Activated CD4-positive, alpha-beta memory T cell treated with anti-CD3 and anti-CD28 coated beads for 36 hours (primary cell): ENCODE data around the gene MYLK4. TPM values are rescaled to one million over a fixed set of nuclear protein-coding genes. Genes with fewer than 3 reads are reported as not detected.

ENCODE experiments used
- CTCF ChIA-PET: fragments of 350-600 bp; sonication (Branson Sonifier 250); formaldehyde crosslinking; loops from one replicate; lab custom pipeline; 2021; ENCODE audit warnings: antibody characterized with exemption, inconsistent platforms; lab: Charles Lee
- POLR2A ChIA-PET: fragments of 350-600 bp; sonication (Branson Sonifier 250); formaldehyde crosslinking; loops from one replicate; lab custom pipeline; 2021; ENCODE audit warnings: antibody characterized with exemption; lab: Charles Lee
- DNase-seq: peaks from one replicate; pipeline ENCODE4 v3.0.0-alpha.2; 2020
- H3K27ac Mint-ChIP-seq: one replicate; pipeline ENCODE4 v1.8.0; 2021; ENCODE audit warnings: mixed read lengths
- H3K27me3 Mint-ChIP-seq: one replicate; pipeline ENCODE4 v1.8.0; 2021; ENCODE audit warnings: mixed read lengths
- H3K36me3 Mint-ChIP-seq: one replicate; pipeline ENCODE4 v1.8.0; 2021; ENCODE audit warnings: mixed read lengths
- H3K4me1 Mint-ChIP-seq: one replicate; pipeline ENCODE4 v1.8.0; 2021; ENCODE audit warnings: low read depth, mixed read lengths
- H3K4me3 Mint-ChIP-seq: one replicate; pipeline ENCODE4 v1.8.0; 2021; ENCODE audit warnings: mild to moderate bottlenecking, mixed read lengths
- H3K9me3 Mint-ChIP-seq: one replicate; pipeline ENCODE4 v1.8.0; 2021; ENCODE audit warnings: mixed read lengths
- intact Hi-C: fragments of 100-400 bp; cut with micrococcal nuclease; formaldehyde crosslinking; loops from one replicate; pipeline ENCODE4 v1.15.1; 2023
- total RNA-seq, 2 experiments: library from RNA; stranded (reverse); gene quantifications; one replicate each; pipeline ENCODE4 v1.2.3, GENCODE V29; 2021

Gene MYLK4
- total RNA-seq, 2 experiments from 2014 or later: 0.05 to 0.07 TPM

DNA sequence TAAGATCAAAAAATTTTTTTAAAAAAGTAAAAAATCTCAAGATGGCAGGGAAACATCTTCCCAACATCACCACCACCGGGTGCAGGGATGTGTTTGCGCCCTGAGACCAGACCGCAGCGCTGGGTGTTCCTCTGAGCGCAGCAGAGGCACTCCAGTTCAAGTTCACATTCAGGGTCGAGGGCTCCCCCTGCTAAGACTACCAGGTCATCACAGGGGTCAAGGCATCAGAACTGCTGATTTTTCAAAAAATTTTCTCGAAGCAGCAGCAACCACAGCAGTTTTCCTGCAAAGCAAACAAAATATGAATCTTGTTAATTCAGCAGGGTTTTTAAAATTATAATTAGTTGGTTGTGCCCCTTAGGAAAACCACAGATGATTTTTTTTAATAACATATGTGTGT, 83.1 kb downstream of the MYLK4 start:
- DNase-seq: no peak
- Mint-ChIP-seq H3K4me1 (peaks cover 5% of the 10 kb centered on the region), H3K9me3 (no peaks in the 10 kb centered on the region), H3K27me3 (peaks cover 7% of the 10 kb centered on the region), H3K27ac (no peak overlapping the region), H3K4me3 (no peak overlapping the region), H3K36me3 (no peaks in the 10 kb centered on the region)
- CTCF ChIA-PET: no interaction called here
- intact Hi-C loops: no loop called here
- POLR2A ChIA-PET: no interaction called here

DNA sequence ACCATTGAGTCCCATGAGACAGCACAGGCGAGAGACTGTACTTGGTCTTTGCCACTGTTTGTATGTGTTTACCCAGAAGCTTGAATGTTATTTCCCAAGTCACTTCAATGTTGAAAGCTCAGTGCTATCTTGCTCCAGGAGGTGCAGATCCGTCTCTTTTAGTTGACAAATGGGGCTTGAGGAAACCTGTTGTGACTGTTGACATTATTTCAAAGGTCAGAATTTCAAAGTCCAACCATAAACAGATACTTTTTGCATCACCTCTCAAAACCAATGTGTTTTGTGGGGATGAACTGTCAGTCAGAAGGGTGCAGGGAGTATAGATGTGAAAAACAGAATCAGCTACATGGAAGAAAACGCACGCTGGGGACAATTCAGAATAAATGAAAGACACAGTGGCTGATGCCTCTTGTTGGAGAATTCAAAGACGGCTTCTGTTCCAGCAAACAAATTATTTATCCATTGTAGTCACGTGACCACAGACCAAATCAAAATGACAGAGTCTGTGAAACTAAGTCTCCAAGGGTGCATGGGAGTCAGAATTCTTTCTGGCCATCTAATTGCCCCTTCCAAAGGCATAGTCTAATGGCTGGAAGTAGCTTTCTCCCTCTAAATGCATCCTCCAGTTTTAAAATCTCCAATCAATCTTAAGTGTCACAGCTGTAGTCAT, 83.7 kb downstream of the MYLK4 start:
- DNase-seq: no peak
- no peaks in the 10 kb centered on the region for H3K9me3 Mint-ChIP-seq
- ChIA-PET CTCF (interaction anchor here (1.2 kb wide), 1 partner anchor 1071 kb away, joined by 3 read pairs; no protein-coding TSS in a partner anchor), POLR2A (no interaction called here)
- H3K27me3 Mint-ChIP-seq: peaks cover 7% of the 10 kb centered on the region
- peaks cover 5% of the 10 kb centered on the region for H3K4me1 Mint-ChIP-seq
- intact Hi-C loops: no loop called here
- no peak overlapping the region for H3K27ac Mint-ChIP-seq
- no peak overlapping the region for H3K4me3 Mint-ChIP-seq
- no peaks in the 10 kb centered on the region for H3K36me3 Mint-ChIP-seq

DNA sequence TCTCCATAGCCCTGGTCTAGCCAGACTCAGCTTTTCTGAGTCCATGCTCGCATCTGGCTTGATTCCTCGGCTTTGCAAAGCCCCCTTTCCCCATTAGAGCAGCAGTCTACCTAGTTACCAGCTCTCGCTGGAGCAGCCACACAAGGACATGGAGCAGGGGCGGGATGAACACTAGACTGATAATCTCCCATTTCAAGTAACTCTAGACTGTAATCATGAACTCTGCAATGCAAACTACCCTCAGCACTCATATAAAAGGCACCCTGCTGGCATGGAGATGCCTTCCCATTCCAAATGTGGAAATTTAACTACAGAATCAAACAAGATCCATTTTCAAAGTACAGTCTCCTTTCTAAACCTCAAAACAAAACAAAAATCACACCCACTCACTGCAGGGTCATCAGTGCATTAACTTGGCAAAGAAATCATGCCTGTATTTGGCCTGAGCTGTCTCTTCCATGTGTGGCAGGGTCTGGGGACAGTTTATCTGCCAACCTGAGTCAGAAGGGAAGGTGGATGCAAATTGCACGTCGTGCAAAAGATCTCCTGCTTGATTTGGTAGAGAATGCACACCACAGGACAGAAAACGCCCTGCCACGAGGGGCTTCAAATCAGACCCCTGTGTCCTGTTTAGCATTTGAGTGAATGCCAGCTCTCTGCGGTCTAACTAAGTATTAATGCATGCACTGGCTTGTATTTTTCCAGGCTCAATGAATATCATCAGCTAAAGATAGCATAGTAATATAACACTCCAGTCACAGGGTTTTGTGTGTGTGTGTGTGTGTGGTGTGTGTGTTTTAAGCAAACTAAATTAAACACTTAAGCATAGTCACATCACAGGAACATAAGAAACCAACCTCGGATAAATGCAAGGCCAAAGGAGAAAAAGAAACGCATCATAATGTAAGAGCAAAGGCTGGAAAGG, 85.3 kb downstream of the MYLK4 start:
- Mint-ChIP-seq H3K27me3 (peaks cover 7% of the 10 kb centered on the region), H3K4me3 (no peak overlapping the region), H3K36me3 (no peaks in the 10 kb centered on the region), H3K27ac (no peak overlapping the region), H3K4me1 (peaks cover 5% of the 10 kb centered on the region), H3K9me3 (no peaks in the 10 kb centered on the region)
- POLR2A ChIA-PET: no interaction called here
- CTCF ChIA-PET: interaction anchor here (1.2 kb wide), 1 partner anchor 1070 kb away, joined by 3 read pairs; no protein-coding TSS in a partner anchor
- DNase-seq: no peak
- intact Hi-C loops: no loop called here

DNA sequence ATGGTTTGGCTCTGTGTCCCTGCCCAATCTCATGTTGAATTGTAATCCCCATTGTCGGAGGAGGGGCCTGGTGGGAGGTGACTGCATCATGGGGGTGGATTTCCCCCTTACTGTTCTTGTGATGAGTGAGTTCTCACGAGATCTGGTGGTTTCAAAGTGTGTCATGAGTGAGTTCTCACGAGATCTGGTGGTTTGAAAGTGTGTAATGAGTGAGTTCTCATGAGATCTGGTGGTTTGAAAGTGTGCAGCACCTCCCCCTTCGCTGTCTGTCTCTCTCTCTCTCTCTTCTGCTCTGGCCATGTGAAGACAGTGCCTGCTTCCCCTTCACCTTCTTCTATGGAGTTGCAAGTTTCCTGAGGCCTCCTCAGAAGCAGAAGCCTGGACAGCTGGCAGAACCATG, 87.6 kb downstream of the MYLK4 start:
- Mint-ChIP-seq H3K9me3 (no peaks in the 10 kb centered on the region), H3K4me3 (no peak overlapping the region), H3K4me1 (peaks cover 10% of the 10 kb centered on the region), H3K27ac (no peak overlapping the region), H3K27me3 (peaks cover 7% of the 10 kb centered on the region), H3K36me3 (no peaks in the 10 kb centered on the region)
- POLR2A ChIA-PET: no interaction called here
- CTCF ChIA-PET: no interaction called here
- intact Hi-C loops: no loop called here
- peak; percentile 29 for DNase-seq

DNA sequence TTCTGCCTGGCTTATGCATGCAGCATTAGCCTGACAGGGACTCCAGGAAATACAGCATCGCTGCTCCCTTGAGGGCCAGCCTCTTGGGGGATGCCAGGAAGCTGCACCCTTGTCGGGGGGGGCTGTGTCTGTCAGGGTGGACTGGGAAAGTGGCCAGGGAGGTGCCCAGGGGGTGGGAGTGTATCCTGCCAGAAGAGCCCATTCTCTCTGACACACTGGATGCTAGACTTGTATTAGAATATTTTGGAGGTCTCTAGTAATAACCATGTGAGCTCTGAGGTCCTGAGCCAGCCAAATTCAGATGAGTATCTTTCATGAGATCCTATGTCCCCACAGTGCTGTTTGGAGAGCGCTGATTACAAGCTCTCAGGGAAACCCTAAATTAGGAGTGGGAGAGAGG, 89.1 kb downstream of the MYLK4 start:
- Mint-ChIP-seq H3K4me3 (no peak overlapping the region), H3K9me3 (no peaks in the 10 kb centered on the region), H3K4me1 (peaks cover 10% of the 10 kb centered on the region), H3K27me3 (peaks cover 3% of the 10 kb centered on the region), H3K36me3 (no peaks in the 10 kb centered on the region), H3K27ac (no peak overlapping the region)
- CTCF ChIA-PET: interaction anchor here (1.3 kb wide), 2 partner anchors 27 to 88 kb away, joined by 4 to 6 read pairs; no protein-coding TSS in a partner anchor
- POLR2A ChIA-PET: no interaction called here
- DNase-seq: no peak
- intact Hi-C loops: no loop called here

DNA sequence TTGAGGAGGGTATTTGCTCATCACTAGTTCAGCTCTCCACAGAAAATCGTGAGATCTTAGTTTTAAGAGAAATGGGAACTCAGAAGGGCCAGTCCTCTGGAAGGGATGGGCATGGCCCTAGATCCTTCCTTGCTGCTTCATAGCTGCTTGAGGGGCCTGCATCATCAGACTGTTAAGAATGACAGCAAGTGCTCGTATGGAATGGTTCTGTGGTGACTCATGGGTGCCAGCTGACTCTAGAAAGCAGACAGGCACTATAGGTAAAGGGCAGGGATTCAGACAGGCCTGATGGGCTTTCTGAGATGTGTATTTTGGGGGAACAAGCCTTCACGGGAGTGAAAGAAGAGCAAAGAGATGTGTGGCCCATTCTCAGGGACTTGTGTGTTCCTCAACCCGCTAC, 90.8 kb downstream of the MYLK4 start:
- intact Hi-C loops: no loop called here
- Mint-ChIP-seq H3K9me3 (no peaks in the 10 kb centered on the region), H3K27me3 (no peaks in the 10 kb centered on the region), H3K27ac (no peak overlapping the region), H3K4me3 (no peak overlapping the region), H3K36me3 (no peaks in the 10 kb centered on the region), H3K4me1 (peaks cover 10% of the 10 kb centered on the region)
- POLR2A ChIA-PET: no interaction called here
- no peak for DNase-seq
- CTCF ChIA-PET: no interaction called here

DNA sequence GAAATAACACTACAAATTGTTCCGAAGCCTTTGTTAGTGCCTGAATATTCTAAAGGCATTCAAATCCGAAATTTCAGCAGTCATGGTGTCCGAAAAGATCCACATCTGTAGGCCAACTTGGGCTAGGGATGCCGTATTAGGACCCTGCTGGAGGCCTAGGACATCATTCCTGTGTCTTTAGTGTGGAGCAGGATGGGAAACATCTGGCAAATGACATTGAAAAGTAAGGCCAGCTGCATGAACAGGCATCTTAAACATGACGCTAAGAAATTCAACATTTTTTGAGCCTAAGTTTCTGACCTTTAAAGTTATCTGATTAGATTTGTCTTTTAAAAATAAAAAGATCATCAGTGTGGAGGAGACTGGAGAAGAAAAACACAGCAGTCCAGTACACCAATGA, 91.3 kb downstream of the MYLK4 start:
- Mint-ChIP-seq H3K36me3 (no peaks in the 10 kb centered on the region), H3K27ac (no peak overlapping the region), H3K9me3 (no peaks in the 10 kb centered on the region), H3K4me3 (no peak overlapping the region), H3K27me3 (no peaks in the 10 kb centered on the region), H3K4me1 (peaks cover 10% of the 10 kb centered on the region)
- ChIA-PET CTCF (no interaction called here), POLR2A (no interaction called here)
- DNase-seq: no peak
- intact Hi-C loops: no loop called here

DNA sequence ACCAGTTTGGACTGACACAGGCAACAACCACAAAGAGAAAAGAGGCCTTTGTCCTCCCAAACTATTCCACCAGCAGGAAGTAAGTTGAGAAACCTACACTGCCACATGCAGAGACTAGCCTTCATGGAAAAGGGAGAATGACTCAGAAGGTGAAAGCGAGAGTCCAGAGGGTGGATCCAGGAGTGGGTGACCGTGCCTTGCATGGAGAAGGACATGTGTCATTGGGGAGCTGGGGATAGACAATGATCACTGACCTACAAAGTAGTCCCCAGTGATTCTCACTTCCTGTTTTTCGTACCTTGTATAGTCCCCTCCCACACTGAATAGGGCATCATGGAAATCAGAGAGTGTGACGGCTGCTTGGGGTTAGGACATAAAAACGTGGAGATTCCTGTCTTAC, 91.9 kb downstream of the MYLK4 start:
- peaks cover 10% of the 10 kb centered on the region for H3K4me1 Mint-ChIP-seq
- no peaks in the 10 kb centered on the region for H3K9me3 Mint-ChIP-seq
- H3K27me3 Mint-ChIP-seq: no peaks in the 10 kb centered on the region
- no peak overlapping the region for H3K27ac Mint-ChIP-seq
- CTCF ChIA-PET: no interaction called here
- POLR2A ChIA-PET: no interaction called here
- peak; percentile 28 for DNase-seq
- intact Hi-C loops: no loop called here
- H3K4me3 Mint-ChIP-seq: no peak overlapping the region
- no peaks in the 10 kb centered on the region for H3K36me3 Mint-ChIP-seq

DNA sequence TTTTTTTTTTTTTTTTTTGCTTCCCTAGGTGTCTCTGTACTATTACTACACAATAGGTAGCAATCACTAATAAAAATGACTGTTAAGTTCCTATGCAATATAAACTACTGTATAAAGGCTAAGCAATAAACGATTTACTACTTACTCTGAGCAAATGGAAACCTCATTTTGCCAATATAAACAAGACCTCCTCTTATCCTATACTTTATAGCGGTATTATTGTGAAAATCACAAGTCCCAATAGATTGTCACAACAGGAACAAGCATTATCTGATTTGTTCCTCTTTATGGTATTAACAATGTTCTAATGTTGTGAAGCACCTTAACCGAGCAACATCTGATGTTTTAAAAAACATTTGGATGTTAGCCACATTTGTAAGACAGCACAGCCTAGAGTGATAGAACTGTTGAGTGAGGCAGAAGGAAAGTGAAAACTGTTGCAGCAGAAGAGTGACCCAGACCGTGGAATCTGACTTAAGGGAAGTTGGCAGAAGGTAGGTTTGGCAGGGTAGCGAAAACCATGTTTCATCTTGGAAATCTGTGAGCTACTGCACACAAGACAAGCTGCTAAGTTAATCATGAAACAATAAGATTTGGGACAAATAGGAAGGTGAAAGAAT, 94.2 kb downstream of the MYLK4 start:
- Mint-ChIP-seq H3K4me3 (no peak overlapping the region), H3K4me1 (peaks cover 5% of the 10 kb centered on the region), H3K9me3 (no peaks in the 10 kb centered on the region), H3K27me3 (peaks cover 10% of the 10 kb centered on the region), H3K36me3 (no peaks in the 10 kb centered on the region), H3K27ac (no peak overlapping the region)
- POLR2A ChIA-PET: no interaction called here
- intact Hi-C loops: no loop called here
- DNase-seq: no peak
- CTCF ChIA-PET: no interaction called here

DNA sequence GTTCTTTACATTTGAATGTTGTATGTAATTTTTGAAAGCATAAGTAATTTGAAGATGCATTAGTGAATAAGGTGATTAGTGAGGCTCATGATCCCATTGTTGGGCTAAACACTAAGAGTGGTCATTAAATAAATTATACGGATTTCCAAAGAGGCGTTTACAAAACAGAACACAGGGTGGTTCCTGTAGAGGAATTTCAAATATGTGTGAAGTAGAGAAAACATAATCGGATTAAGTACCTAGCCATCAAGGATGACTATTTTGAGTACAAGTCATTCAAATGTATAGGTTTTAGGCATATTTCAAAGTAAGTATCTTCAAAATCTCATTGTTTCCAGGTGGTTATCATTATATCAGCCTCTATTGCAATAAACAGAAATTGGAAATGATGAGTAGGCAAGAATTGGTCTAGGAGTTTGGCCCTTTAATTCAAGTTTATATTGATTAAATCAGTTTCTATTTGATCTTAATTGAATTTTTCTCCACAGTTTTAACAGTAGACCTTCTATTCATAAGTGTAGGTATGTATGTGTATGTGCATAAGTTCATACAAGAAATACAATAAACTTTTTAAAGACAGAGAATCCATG, 94.8 kb downstream of the MYLK4 start:
- ChIA-PET POLR2A (no interaction called here), CTCF (interaction anchor here (1.0 kb wide), 1 partner anchor 22 kb away, joined by 3 read pairs; no protein-coding TSS in a partner anchor)
- Mint-ChIP-seq H3K4me1 (peaks cover 5% of the 10 kb centered on the region), H3K36me3 (no peaks in the 10 kb centered on the region), H3K9me3 (no peaks in the 10 kb centered on the region), H3K27me3 (peaks cover 10% of the 10 kb centered on the region), H3K4me3 (no peak overlapping the region), H3K27ac (no peak overlapping the region)
- intact Hi-C loops: no loop called here
- no peak for DNase-seq

DNA sequence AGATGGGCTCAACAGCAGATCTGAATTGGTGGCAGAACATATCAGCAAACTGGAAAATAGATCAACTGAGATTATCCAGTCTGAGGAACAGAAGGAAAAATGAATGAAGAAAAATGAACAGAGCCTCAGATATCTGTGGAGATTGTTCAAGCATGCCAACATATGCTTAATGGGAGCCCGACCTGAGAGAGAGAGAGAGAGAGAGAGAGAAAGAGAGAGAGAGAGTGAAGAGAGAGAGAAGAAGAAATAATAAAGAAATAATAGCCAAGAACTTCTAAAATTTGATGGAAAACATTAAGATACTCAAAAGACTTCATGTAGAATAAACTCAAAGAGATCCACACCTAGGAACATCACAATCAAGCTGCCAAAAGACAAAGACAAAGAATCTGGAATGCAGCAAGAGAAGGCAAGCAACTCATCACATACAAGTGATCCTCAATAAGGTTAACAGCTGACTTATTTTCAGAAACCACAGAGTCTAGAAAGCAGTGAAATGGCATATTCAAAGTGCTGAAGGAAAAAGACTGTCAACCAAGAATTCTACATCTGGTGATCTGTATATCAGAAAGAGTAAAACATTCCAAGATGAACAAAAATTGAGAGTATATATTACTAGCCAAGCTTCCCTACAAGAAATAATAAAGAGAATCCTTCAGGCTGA, 97.2 kb downstream of the MYLK4 start:
- no peak for DNase-seq
- ChIA-PET POLR2A (interaction anchor here (0.7 kb wide), 1 partner anchor 543 kb away, joined by 4 read pairs; no protein-coding TSS in a partner anchor), CTCF (interaction anchor here (0.5 kb wide), 1 partner anchor 372 kb away, joined by 3 read pairs; no protein-coding TSS in a partner anchor)
- Mint-ChIP-seq H3K4me3 (no peak overlapping the region), H3K36me3 (no peaks in the 10 kb centered on the region), H3K27ac (no peak overlapping the region), H3K27me3 (peaks cover 12% of the 10 kb centered on the region), H3K4me1 (peaks cover under 1% of the 10 kb centered on the region), H3K9me3 (no peaks in the 10 kb centered on the region)
- intact Hi-C loops: no loop called here
